Memory B cell (primary cell): ENCODE measurements around the gene C10orf105.

Experiments
- ATAC-seq: fragments of 150-1000 bp; cut with Tn5 transposase; 2 replicates; pipeline ENCODE4 v1.10.0; 2021; ENCODE audit warnings: low read depth, mild to moderate bottlenecking, moderate library complexity
- DNase-seq, 2 donors: peaks; one replicate each; pipeline ENCODE4 v3.0.0; 2022; ENCODE audit warnings: low spot score in 2 of 2
- H3K27ac Mint-ChIP-seq: one replicate; pipeline ENCODE4 v1.8.0; 2022; ENCODE audit warnings: mild to moderate bottlenecking, moderate library complexity, mixed read lengths
- H3K27me3 Mint-ChIP-seq: one replicate; pipeline ENCODE4 v1.8.0; 2022; ENCODE audit warnings: mixed read lengths
- H3K36me3 Mint-ChIP-seq: one replicate; pipeline ENCODE4 v1.8.0; 2022; ENCODE audit warnings: mild to moderate bottlenecking, mixed read lengths
- H3K4me1 Mint-ChIP-seq: one replicate; pipeline ENCODE4 v1.8.0; 2022; ENCODE audit warnings: mixed read lengths
- H3K4me3 Mint-ChIP-seq: one replicate; pipeline ENCODE4 v1.8.0; 2022; ENCODE audit warnings: mild to moderate bottlenecking, moderate library complexity, mixed read lengths
- H3K9me3 Mint-ChIP-seq: one replicate; pipeline ENCODE4 v1.8.0; 2022; ENCODE audit warnings: mixed read lengths

C10orf105 gene

DNA sequence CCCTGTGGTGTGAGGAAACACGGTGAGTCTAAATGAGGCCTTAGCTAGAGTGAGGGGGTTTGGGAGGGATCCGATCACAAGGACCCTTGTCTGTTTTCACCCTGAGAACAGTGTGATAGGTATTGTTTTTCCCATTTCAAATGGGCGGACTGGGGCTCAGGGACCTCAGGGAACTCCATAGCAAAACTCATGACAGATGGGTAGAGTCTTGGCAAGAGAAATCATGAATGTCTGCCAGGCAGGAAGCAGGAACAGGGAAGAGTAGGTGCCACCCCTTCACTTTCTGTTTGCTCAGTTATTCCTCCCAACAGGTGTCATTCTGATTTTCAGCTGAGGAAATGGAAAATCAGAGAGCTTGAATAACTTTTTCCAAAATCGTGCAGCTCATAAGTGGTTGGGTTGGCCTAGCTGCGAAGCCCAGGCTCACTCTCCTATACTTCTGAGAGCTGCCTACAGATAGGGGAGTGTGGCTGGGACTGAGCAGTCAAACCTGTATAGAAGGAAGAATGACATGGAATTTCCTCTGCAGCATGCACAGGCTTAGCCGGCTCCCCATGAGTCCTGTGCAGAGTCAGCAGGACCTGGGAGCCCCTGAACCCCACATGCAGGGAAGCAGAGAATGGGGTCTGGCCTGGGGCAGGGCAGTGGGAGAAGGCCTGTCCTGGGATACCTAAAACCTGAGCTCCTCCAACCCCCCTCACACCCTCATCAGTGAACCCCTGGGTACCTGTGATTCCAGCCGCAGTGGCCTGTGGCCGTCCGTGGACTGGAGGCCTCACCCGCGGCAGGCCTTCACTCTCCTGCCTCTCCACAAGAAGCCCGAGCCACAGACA lies 17.6 kb upstream of the C10orf105 start:
- Mint-ChIP-seq H3K4me3 (no peak overlapping the region), H3K4me1 (peaks cover 65% of the 10 kb centered on the region)
- no peak for ATAC-seq

DNA sequence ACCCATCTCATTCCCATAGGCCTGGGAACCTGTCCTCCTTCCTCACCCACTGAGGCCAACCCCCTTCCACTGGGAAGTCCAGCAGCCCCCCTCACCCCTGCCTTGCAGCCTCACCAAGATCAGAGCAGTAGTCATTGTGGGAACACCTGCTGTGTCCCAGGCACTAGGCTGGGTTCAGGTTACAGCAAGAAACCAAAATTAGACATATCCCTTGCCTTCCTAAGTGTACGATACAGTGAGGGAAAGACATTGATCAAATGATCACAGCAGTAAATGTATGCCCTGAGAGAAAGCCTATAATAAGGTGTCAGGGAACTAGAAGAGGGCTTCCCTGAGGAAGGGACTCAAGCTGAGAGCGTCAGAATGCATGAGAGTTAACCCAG lies 17.0 kb upstream of the C10orf105 start:
- H3K27me3 Mint-ChIP-seq: no peaks in the 10 kb centered on the region
- peaks cover 60% of the 10 kb centered on the region for H3K4me1 Mint-ChIP-seq
- no peaks in the 10 kb centered on the region for H3K9me3 Mint-ChIP-seq
- H3K36me3 Mint-ChIP-seq: no peaks in the 10 kb centered on the region
- H3K27ac Mint-ChIP-seq: peak overlapping the region; percentile 84
- DNase-seq (no peak), ATAC-seq (no peak)
- peak overlapping the region; percentile 0 for H3K4me3 Mint-ChIP-seq

More for the DNA sequence above, 17.6 kb upstream of the C10orf105 start:
- DNase-seq: no peak
- Mint-ChIP-seq H3K27ac (peak overlapping the region; percentile 84), H3K36me3 (no peaks in the 10 kb centered on the region), H3K9me3 (no peaks in the 10 kb centered on the region), H3K27me3 (no peaks in the 10 kb centered on the region)

DNA sequence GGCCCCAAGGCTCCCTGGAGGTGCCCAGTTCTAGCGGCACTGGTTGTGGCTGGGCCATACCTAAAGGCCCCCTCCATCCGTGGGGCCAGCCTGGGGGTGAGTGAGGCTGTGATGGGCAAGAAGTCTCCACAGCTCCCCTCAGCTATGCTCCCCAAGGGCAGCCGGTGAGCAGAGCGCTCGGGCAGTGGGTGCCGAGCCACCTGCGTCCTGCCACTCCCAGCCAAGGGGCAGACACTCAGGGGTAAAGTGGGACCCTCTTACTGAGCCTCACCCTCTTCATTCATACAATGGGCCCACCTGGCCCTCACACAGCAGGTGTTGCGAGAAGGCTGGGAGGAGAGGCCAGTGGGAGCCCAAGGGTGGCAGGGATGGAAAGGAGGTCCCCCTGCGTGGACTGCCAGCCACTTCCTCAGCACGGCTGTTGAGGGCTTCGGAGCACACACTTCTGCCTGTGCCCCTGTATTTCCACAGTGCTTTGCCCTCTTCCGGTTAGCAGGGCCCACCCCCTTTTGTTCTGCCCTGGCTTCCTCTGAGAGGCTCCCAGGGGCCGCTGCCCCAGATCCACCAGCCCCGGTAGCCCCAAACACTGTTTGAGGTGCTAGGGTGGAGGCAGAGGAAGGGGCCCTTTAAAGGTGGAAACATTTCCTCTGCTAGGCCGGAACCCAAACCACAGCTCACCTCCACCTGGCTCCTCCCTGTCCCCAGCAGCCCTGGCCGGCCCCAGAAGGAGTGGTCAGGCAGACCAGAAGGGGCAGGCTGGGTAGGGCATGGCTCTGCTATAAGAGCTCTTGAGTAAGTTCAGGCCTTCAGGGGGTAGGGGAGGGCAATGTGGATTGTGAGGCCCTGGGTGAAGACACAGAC lies 16.4 kb upstream of the C10orf105 start:
- DNase-seq: no peak

DNA sequence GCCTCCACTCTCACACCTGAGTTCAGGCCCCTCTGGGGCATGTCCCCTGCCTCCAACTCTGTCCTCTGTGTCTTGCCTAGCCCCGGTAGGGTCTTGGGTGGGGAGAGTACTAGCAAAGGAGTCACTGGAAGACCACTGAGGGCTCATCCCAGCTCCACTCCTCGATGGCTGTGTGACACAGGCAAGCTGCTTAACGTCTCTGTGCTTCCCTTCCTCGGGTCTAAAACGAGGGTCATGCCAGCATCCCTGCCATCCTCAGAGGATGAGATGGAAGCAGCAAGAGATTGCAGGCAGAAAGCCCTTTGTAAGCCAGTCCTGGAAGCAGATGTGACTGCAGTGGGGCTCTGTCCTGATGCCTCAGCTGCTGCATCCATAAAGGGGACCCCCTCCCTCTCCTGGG lies 15.2 kb upstream of the C10orf105 start:
- Mint-ChIP-seq H3K36me3 (no peaks in the 10 kb centered on the region), H3K9me3 (no peaks in the 10 kb centered on the region), H3K27me3 (no peaks in the 10 kb centered on the region), H3K27ac (no peak overlapping the region), H3K4me3 (peak overlapping the region; percentile 14), H3K4me1 (peaks cover 43% of the 10 kb centered on the region)
- DNase-seq (no peak), ATAC-seq (no peak)

More for the DNA sequence above, 16.4 kb upstream of the C10orf105 start:
- Mint-ChIP-seq H3K4me1 (peaks cover 55% of the 10 kb centered on the region), H3K9me3 (no peaks in the 10 kb centered on the region), H3K4me3 (peak overlapping the region; percentile 54), H3K27ac (peak overlapping the region; percentile 84), H3K27me3 (no peaks in the 10 kb centered on the region), H3K36me3 (no peaks in the 10 kb centered on the region)
- ATAC-seq: peak; percentile 71

DNA sequence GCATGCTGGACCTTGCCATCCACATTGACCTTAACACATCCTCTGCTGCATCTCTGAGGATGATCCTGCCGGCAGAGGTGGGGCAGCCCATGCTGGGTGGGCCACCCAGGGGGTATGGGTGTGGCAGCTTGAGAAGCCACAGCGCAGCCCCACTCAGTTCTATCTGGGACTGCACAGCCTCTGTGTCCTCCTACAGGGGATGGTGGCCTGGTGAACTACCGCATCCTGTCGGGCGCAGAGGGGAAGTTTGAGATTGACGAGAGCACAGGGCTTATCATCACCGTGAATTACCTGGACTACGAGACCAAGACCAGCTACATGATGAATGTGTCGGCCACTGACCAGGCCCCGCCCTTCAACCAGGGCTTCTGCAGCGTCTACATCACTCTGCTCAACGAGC lies 12.2 kb upstream of the C10orf105 start:
- Mint-ChIP-seq H3K9me3 (no peaks in the 10 kb centered on the region), H3K27me3 (no peaks in the 10 kb centered on the region), H3K4me1 (peaks cover 55% of the 10 kb centered on the region), H3K4me3 (no peak overlapping the region), H3K27ac (no peak overlapping the region), H3K36me3 (no peaks in the 10 kb centered on the region)
- ATAC-seq: no peak
- no peak for DNase-seq

DNA sequence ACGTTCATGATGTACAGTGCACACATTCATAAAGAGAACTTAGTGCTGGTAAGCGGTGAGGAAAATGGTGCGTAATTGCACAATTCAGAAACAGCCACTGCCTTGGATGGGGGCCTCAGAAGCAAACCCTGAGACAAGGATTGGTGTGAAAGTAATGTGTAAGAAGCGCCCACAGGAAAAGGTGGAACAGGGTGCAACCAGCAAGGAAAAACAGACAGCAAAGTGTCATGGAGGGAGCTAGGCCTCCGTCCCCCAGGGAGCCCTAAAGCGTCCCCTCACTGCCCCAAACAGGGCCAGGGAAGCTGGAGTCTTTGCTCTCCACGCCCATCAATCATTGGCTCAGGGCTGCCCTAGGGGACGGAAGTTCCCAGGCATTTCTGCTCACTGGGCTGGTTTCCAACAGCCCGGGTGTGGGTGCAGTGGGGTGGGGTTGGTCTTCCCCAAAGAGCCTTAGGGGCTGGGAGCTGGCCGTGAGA lies 9.6 kb upstream of the C10orf105 start:
- DNase-seq: no peak
- no peak for ATAC-seq
- peak overlapping the region; percentile 24 for H3K4me3 Mint-ChIP-seq
- no peaks in the 10 kb centered on the region for H3K36me3 Mint-ChIP-seq
- H3K9me3 Mint-ChIP-seq: no peaks in the 10 kb centered on the region
- H3K27ac Mint-ChIP-seq: no peak overlapping the region
- H3K4me1 Mint-ChIP-seq: peaks cover 43% of the 10 kb centered on the region
- H3K27me3 Mint-ChIP-seq: no peaks in the 10 kb centered on the region

DNA sequence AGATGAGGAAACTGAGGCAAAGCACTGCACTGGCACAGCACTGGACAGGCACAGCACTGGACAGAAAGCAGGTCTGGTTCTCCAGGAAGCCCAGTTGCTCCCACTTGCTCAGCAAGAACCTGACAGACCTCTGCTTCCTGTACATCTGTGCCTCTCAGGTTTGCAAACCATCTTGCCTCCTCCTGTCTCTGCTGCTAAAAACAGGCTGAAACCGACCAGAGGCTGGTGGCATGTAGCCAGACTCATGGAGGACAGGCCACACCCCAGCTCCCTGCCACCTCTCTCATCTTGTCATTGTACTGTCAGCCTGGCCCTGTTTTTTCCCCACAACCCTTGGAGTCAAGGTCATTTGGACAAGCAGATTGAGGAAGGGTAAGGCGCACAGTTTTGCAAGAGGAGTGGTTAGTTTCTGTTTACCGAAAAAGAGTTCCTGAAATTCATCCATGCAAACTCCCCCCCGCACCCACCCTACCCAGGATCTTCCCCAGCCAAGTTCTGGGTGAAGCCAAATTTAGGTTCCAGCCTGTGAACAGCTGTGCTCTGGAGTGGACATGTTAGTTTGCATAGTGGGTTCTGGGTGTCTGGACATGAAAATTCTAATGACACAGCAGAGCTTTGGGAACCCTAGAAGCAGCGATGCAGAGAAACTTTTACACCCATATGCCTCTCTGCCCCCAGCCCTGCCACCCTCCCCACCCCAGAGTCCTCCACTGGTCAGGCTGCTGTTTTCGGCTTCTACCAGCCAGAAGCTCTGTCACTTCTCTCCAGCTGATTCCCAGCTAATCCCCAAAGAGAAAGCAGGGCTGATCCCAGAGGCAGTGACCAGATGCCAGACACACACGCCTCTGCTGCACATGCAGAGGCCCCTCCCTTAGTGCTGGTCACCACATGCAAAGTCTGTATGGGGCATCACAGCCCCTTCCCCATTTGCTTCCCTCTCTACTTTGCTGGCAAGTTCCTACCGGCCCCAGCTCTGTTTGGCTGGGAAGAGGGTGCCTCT lies 8.5 kb upstream of the C10orf105 start:
- H3K4me1 Mint-ChIP-seq: peaks cover 38% of the 10 kb centered on the region
- peak; percentile 39 to 47 for DNase-seq
- no peaks in the 10 kb centered on the region for H3K9me3 Mint-ChIP-seq
- H3K4me3 Mint-ChIP-seq: peak overlapping the region; percentile 72
- no peaks in the 10 kb centered on the region for H3K27me3 Mint-ChIP-seq
- no peaks in the 10 kb centered on the region for H3K36me3 Mint-ChIP-seq
- peak; percentile 71 for ATAC-seq
- peak overlapping the region; percentile 88 for H3K27ac Mint-ChIP-seq

DNA sequence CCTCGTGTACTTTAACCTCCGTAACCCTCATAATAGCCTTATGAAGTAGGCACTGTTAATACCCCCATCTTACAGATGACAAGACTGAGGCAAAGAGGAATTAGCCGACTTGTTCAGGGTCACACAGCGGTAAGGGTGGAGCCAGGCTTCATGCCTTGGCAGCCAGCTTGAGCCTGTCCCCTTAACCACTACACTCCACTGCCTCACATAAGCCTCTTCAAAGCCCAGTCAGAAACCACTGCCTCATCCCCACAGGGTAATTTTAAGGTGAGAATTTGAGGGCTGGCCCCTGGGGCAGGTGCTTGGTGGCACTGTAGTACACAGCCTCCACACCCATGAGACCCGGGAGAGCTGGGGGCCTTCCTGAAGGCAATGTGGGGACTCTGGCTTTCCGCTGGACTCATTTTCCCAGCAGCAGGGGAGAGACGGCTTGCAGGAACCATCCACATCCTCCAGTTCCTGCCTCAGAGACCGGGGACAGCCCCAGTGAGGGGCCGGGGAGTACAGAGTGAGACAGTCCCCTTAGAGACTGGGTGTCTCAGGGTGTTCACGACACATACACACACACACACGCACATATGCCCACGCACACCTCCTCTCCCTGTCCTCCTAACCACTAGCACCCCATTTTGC lies 7.6 kb upstream of the C10orf105 start:
- Mint-ChIP-seq H3K27me3 (no peaks in the 10 kb centered on the region), H3K9me3 (no peaks in the 10 kb centered on the region), H3K4me1 (peaks cover 42% of the 10 kb centered on the region), H3K27ac (peak overlapping the region; percentile 88), H3K4me3 (peak overlapping the region; percentile 72), H3K36me3 (no peaks in the 10 kb centered on the region)
- peak; percentile 62 for ATAC-seq
- no peak for DNase-seq

DNA sequence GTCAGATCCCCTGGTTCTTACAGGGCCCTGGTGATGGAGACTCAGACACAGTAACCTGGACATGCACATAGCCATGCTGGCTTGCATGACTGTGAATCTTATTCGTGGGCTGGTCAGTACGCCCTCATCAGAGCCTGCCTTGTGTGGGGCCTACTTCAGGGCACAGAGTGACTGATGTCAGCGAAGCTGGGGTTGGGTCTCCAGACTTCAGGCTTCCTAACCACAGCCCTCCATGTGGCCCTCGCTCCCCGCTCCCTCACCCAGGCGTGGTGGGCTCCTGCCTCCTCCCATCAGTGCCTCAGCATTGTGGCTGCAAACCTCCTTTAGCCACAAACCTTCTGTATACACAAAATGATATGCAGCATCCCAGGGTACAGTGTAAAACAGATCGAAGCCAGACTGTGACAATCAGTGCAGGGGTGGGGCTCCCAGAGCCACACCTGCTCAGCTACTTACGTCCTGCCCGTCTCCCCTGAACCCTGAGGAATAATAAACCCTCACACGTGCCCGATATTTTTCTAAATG lies 7.1 kb upstream of the C10orf105 start:
- H3K4me3 Mint-ChIP-seq: peak overlapping the region; percentile 72
- peaks cover 45% of the 10 kb centered on the region for H3K4me1 Mint-ChIP-seq
- ATAC-seq (peak; percentile 31), DNase-seq (no peak)
- no peaks in the 10 kb centered on the region for H3K36me3 Mint-ChIP-seq
- no peaks in the 10 kb centered on the region for H3K9me3 Mint-ChIP-seq
- peak overlapping the region; percentile 88 for H3K27ac Mint-ChIP-seq
- H3K27me3 Mint-ChIP-seq: no peaks in the 10 kb centered on the region

DNA sequence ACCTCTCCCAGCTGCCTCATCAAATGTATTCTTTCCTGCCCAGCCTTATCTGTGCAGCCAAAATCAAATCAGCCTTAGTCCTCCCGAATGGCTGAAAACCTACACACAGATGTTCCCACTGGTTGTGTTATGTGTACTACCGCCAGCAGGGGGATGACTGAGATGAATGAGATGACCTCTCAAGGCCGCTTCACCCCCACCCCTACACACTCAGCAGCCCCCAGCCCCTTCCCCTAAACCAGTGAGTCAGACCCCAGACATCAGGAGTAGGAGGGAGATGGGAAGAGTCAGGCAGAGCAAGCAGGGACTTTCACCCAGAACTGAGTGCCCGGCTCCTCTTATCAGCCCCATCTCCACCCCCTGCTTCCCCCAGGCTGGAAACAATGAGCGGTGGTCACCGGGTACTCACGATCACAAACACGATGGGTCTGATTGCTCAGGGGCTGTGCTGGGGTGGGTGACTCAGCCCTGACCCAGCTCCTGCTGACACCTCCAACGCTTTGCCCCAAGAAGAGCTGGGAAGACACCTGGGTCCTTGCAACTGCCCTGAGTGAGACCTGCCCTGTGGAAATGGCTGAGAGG lies 6.5 kb upstream of the C10orf105 start:
- no peaks in the 10 kb centered on the region for H3K9me3 Mint-ChIP-seq
- no peak overlapping the region for H3K4me3 Mint-ChIP-seq
- no peaks in the 10 kb centered on the region for H3K27me3 Mint-ChIP-seq
- DNase-seq (no peak), ATAC-seq (no peak)
- peaks cover 45% of the 10 kb centered on the region for H3K4me1 Mint-ChIP-seq
- H3K36me3 Mint-ChIP-seq: no peaks in the 10 kb centered on the region
- H3K27ac Mint-ChIP-seq: peak overlapping the region; percentile 88

DNA sequence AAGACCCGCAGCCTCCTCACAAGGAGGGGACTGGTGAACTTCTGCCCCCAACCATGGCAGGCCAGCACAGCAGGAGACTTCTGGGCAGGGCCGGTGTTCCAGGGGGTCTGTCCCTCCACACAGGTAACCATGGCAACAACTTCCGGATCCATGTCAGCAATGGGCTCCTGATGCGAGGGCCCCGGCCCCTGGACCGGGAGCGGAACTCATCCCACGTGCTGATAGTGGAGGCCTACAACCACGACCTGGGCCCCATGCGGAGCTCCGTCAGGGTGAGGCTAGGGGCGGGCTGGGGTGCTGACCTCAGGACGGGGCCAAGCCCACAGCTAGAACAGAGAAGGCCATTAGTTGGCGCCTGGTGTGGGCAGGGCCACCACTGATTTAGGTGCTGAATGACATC lies 5.7 kb upstream of the C10orf105 start:
- DNase-seq (no peak), ATAC-seq (no peak)
- peak overlapping the region; percentile 88 for H3K27ac Mint-ChIP-seq
- no peaks in the 10 kb centered on the region for H3K27me3 Mint-ChIP-seq
- H3K4me3 Mint-ChIP-seq: no peak overlapping the region
- peaks cover 45% of the 10 kb centered on the region for H3K4me1 Mint-ChIP-seq
- no peaks in the 10 kb centered on the region for H3K36me3 Mint-ChIP-seq
- no peaks in the 10 kb centered on the region for H3K9me3 Mint-ChIP-seq

DNA sequence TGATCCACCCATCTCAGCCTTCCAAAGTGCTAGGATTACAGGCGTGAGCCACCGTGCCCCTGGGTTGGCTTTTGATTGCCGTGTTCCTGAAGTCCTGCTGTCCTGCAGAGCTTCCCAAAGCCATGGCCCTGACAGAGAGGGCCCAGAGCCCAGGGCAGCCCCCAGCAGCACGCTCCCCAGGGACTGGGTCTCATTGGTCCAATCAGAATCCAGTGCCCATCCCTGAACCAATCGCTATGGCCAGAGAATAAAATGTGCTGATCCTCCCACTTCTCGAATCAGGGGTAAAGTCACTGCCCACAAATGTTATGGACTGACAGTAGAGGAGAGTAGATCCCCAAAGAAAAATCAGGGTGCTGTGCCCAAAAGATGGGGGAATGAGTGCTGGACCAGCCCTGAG lies 5.0 kb upstream of the C10orf105 start:
- peaks cover 45% of the 10 kb centered on the region for H3K4me1 Mint-ChIP-seq
- ATAC-seq (no peak), DNase-seq (no peak)

More for the DNA sequence above, 5.0 kb upstream of the C10orf105 start:
- Mint-ChIP-seq H3K27me3 (no peaks in the 10 kb centered on the region), H3K27ac (no peak overlapping the region), H3K36me3 (no peaks in the 10 kb centered on the region), H3K9me3 (no peaks in the 10 kb centered on the region), H3K4me3 (no peak overlapping the region)
